Neural progenitor cell (in vitro differentiated cells): ENCODE measurements around the gene SLC39A6.
"Not testable (repeated sequence)": the region's sequence is repeated elsewhere in the genome, so short reads cannot be mapped to it uniquely, and the experiment has no call there.

Experiments used
- CTCF ChIP-seq: fragments of 200-600 bp; sonication (generic); IDR thresholded peaks from 2 replicates; pipeline ENCODE4 v1.5.1; 2017; ENCODE audit warnings: antibody characterized with exemption, mild to moderate bottlenecking
- EZH2 ChIP-seq: fragments of 200-600 bp; sonication (generic); IDR thresholded peaks from 2 replicates; pipeline ENCODE4 v1.6.1; 2017; ENCODE audit warnings: antibody characterized with exemption, mild to moderate bottlenecking, moderate library complexity
- EZH2phosphoT487 ChIP-seq: fragments of 200-600 bp; sonication (generic); IDR thresholded peaks from 2 replicates; pipeline ENCODE4 v1.6.1; 2017; ENCODE audit warnings: antibody characterized with exemption

GRCh38 chr18:36168296-36168695 is 39.2 kb upstream of the SLC39A6 start:
- TF ChIP-seq CTCF, EZH2phosphoT487, EZH2: not testable (repeated sequence)
